GM23338 (cell line): ENCODE data around the gene OR4K5. TPM values are rescaled to one million over a fixed set of nuclear protein-coding genes. Genes with fewer than 3 reads are reported as not detected.

Experiments used
- ATAC-seq: fragments of 200-7000 bp; cut with Tn5 transposase; 3 replicates; pipeline ENCODE4 v1.9.1; 2020
- DNase-seq: peaks from one replicate; pipeline ENCODE4 v3.0.0-alpha.2; 2015; ENCODE audit warnings: low spot score
- H2AFZ ChIP-seq: fragments of 200-600 bp; sonication (generic); 2 replicates; pipeline ENCODE4 v1.8.0; 2016; ENCODE audit warnings: antibody characterized with exemption, mild to moderate bottlenecking, moderate library complexity
- H3F3A ChIP-seq: fragments of 200-600 bp; sonication (generic); replicated peaks from 2 replicates; pipeline ENCODE4 v1.8.0; 2017; ENCODE audit warnings: antibody characterized with exemption, mixed run types, low read depth
- H3K27ac ChIP-seq: fragments of 200-600 bp; sonication (generic); 2 replicates; pipeline ENCODE4 v1.6.1; 2016; ENCODE audit warnings: low read depth
- H3K27me3 ChIP-seq: fragments of 200-600 bp; sonication (generic); 2 replicates; pipeline ENCODE4 v1.8.0; 2016; ENCODE audit warnings: mild to moderate bottlenecking, mixed run types, moderate library complexity; ENCODE audit not compliant: insufficient read depth
- H3K36me3 ChIP-seq: fragments of 200-600 bp; sonication (generic); 2 replicates; pipeline ENCODE4 v1.8.0; 2016; ENCODE audit warnings: mild to moderate bottlenecking; ENCODE audit not compliant: insufficient read depth
- H3K4me1 ChIP-seq: fragments of 200-600 bp; sonication (generic); 2 replicates; pipeline ENCODE4 v1.8.0; 2016; ENCODE audit warnings: mild to moderate bottlenecking, moderate library complexity; ENCODE audit not compliant: insufficient read depth
- H3K4me2 ChIP-seq: fragments of 200-600 bp; sonication (generic); 2 replicates; pipeline ENCODE4 v1.7.1; 2017; ENCODE audit warnings: mixed run types
- H3K4me3 ChIP-seq: fragments of 200-600 bp; sonication (generic); 2 replicates; pipeline ENCODE4 v1.6.1; 2016; ENCODE audit warnings: mixed run types
- H3K79me2 ChIP-seq: fragments of 200-600 bp; sonication (generic); replicated peaks from 2 replicates; pipeline ENCODE4 v1.8.0; 2017; ENCODE audit warnings: mild to moderate bottlenecking; ENCODE audit not compliant: insufficient read depth
- H3K9me2 ChIP-seq: fragments of 200-600 bp; sonication (generic); 2 replicates; pipeline ENCODE4 v1.8.0; 2017; ENCODE audit not compliant: insufficient read depth
- H4K20me1 ChIP-seq: fragments of 200-600 bp; sonication (generic); replicated peaks from 2 replicates; pipeline ENCODE4 v1.8.0; 2017; ENCODE audit warnings: mild to moderate bottlenecking; ENCODE audit not compliant: insufficient read depth
- H3K27ac Mint-ChIP-seq: 2 replicates; pipeline ENCODE4 v1.8.0; 2020; ENCODE audit warnings: inconsistent platforms, mild to moderate bottlenecking, moderate library complexity, mixed read lengths
- H3K27me3 Mint-ChIP-seq: 3 replicates; pipeline ENCODE4 v1.8.0; 2022; ENCODE audit warnings: low read depth, mild to moderate bottlenecking, moderate library complexity, mixed read lengths, inconsistent platforms; ENCODE audit not compliant: insufficient read depth, poor library complexity
- H3K36me3 Mint-ChIP-seq: 3 replicates; pipeline ENCODE4 v1.8.0; 2021; ENCODE audit warnings: low read depth, mild to moderate bottlenecking, inconsistent platforms, moderate library complexity, mixed read lengths
- H3K4me1 Mint-ChIP-seq: 3 replicates; pipeline ENCODE4 v1.8.0; 2020; ENCODE audit warnings: mild to moderate bottlenecking, inconsistent platforms, mixed read lengths
- H3K4me3 Mint-ChIP-seq: 3 replicates; pipeline ENCODE4 v1.8.0; 2021; ENCODE audit warnings: moderate library complexity, mild to moderate bottlenecking, inconsistent platforms, mixed read lengths
- H3K9me3 Mint-ChIP-seq: 3 replicates; pipeline ENCODE4 v1.8.0; 2020; ENCODE audit warnings: moderate library complexity, mild to moderate bottlenecking, inconsistent platforms, mixed read lengths
- EZH2 ChIP-seq: fragments of 200-600 bp; sonication (generic); IDR thresholded peaks from one replicate; pipeline ENCODE4 v1.8.0; 2017; ENCODE audit warnings: antibody characterized with exemption, mild to moderate bottlenecking, low read depth; ENCODE audit not compliant: unreplicated experiment
- polyA plus RNA-seq: library from polyadenylated mRNA; unstranded; fragments of >200 nt; fragmentation: Nextera tagmentation; extraction: Ambion mirVana; gene quantifications from 2 replicates; pipeline ENCODE4 v1.2.1, GENCODE V29; 2016
- total RNA-seq: library from RNA; depleted of rRNA; stranded (reverse); fragments of >200 nt; shearing (Covaris generic); gene quantifications from 2 replicates; pipeline ENCODE4 v1.2.3, GENCODE V29; 2014
- TF ChIP-seq, protein P1 (sequence below): IDR thresholded peaks from one replicate; pipeline ENCODE4 v1.6.1; 2018; ENCODE audit warnings: antibody characterized with exemption; ENCODE audit not compliant: unreplicated experiment
- TF ChIP-seq, protein P2 (sequence below): fragments of 250-450 bp; sonication (Bioruptor Pico); IDR thresholded peaks from 2 replicates; pipeline ENCODE4 v1.5.0; 2020; ENCODE audit warnings: mild to moderate bottlenecking, moderate library complexity
- TF ChIP-seq, protein P3 (sequence below): IDR thresholded peaks from 2 replicates; pipeline ENCODE4 v1.6.1; 2016; ENCODE audit warnings: antibody characterized with exemption

Gene OR4K5
- total and polyA plus RNA-seq, 2 experiments from 2014 or later = not detected

DNA sequence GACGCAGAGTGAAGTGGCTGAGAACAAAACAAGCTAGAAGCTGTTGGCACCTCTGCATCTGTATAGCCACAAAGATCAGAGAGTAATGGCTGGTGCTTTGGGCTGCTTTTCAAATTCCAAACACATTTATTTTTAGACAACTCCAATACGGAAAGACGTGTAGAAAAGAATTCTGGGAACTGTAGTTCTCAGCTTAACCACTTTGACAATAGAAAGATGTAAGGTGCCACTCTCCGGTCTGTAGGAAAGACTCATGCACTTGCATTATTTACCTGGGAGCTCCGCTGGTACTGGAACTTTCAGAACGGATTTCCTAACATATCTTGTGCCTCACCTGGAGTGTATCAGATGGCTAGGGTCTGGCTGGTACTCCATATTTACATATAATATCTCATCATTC, 47.2 kb upstream of the OR4K5 start:
- no peak overlapping the region for H2AFZ ChIP-seq
- Mint-ChIP-seq H3K27ac (no peak overlapping the region), H3K4me1 (no peaks in the 10 kb centered on the region), H3K4me3 (no peak overlapping the region), H3K9me3 (no peaks in the 10 kb centered on the region; the same call in 2 of the 3 replicates), H3K27me3 (peaks cover 5% of the 10 kb centered on the region), H3K36me3 (peaks cover 16% of the 10 kb centered on the region; the same call in 2 of the 3 replicates)
- TF ChIP-seq, protein P1, sequence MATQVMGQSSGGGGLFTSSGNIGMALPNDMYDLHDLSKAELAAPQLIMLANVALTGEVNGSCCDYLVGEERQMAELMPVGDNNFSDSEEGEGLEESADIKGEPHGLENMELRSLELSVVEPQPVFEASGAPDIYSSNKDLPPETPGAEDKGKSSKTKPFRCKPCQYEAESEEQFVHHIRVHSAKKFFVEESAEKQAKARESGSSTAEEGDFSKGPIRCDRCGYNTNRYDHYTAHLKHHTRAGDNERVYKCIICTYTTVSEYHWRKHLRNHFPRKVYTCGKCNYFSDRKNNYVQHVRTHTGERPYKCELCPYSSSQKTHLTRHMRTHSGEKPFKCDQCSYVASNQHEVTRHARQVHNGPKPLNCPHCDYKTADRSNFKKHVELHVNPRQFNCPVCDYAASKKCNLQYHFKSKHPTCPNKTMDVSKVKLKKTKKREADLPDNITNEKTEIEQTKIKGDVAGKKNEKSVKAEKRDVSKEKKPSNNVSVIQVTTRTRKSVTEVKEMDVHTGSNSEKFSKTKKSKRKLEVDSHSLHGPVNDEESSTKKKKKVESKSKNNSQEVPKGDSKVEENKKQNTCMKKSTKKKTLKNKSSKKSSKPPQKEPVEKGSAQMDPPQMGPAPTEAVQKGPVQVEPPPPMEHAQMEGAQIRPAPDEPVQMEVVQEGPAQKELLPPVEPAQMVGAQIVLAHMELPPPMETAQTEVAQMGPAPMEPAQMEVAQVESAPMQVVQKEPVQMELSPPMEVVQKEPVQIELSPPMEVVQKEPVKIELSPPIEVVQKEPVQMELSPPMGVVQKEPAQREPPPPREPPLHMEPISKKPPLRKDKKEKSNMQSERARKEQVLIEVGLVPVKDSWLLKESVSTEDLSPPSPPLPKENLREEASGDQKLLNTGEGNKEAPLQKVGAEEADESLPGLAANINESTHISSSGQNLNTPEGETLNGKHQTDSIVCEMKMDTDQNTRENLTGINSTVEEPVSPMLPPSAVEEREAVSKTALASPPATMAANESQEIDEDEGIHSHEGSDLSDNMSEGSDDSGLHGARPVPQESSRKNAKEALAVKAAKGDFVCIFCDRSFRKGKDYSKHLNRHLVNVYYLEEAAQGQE = no peak
- TF ChIP-seq, protein P2, sequence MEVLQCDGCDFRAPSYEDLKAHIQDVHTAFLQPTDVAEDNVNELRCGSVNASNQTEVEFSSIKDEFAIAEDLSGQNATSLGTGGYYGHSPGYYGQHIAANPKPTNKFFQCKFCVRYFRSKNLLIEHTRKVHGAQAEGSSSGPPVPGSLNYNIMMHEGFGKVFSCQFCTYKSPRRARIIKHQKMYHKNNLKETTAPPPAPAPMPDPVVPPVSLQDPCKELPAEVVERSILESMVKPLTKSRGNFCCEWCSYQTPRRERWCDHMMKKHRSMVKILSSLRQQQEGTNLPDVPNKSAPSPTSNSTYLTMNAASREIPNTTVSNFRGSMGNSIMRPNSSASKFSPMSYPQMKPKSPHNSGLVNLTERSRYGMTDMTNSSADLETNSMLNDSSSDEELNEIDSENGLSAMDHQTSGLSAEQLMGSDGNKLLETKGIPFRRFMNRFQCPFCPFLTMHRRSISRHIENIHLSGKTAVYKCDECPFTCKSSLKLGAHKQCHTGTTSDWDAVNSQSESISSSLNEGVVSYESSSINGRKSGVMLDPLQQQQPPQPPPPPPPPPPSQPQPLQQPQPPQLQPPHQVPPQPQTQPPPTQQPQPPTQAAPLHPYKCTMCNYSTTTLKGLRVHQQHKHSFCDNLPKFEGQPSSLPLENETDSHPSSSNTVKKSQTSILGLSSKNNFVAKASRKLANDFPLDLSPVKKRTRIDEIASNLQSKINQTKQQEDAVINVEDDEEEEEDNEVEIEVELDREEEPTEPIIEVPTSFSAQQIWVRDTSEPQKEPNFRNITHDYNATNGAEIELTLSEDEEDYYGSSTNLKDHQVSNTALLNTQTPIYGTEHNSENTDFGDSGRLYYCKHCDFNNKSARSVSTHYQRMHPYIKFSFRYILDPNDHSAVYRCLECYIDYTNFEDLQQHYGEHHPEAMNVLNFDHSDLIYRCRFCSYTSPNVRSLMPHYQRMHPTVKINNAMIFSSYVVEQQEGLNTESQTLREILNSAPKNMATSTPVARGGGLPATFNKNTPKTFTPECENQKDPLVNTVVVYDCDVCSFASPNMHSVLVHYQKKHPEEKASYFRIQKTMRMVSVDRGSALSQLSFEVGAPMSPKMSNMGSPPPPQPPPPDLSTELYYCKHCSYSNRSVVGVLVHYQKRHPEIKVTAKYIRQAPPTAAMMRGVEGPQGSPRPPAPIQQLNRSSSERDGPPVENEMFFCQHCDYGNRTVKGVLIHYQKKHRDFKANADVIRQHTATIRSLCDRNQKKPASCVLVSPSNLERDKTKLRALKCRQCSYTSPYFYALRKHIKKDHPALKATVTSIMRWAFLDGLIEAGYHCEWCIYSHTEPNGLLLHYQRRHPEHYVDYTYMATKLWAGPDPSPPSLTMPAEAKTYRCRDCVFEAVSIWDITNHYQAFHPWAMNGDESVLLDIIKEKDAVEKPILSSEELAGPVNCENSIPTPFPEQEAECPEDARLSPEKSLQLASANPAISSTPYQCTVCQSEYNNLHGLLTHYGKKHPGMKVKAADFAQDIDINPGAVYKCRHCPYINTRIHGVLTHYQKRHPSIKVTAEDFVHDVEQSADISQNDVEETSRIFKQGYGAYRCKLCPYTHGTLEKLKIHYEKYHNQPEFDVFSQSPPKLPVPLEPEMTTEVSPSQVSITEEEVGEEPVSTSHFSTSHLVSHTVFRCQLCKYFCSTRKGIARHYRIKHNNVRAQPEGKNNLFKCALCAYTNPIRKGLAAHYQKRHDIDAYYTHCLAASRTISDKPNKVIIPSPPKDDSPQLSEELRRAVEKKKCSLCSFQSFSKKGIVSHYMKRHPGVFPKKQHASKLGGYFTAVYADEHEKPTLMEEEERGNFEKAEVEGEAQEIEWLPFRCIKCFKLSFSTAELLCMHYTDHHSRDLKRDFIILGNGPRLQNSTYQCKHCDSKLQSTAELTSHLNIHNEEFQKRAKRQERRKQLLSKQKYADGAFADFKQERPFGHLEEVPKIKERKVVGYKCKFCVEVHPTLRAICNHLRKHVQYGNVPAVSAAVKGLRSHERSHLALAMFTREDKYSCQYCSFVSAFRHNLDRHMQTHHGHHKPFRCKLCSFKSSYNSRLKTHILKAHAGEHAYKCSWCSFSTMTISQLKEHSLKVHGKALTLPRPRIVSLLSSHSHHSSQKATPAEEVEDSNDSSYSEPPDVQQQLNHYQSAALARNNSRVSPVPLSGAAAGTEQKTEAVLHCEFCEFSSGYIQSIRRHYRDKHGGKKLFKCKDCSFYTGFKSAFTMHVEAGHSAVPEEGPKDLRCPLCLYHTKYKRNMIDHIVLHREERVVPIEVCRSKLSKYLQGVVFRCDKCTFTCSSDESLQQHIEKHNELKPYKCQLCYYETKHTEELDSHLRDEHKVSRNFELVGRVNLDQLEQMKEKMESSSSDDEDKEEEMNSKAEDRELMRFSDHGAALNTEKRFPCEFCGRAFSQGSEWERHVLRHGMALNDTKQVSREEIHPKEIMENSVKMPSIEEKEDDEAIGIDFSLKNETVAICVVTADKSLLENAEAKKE = no peak
- TF ChIP-seq EZH2 = no peak
- TF ChIP-seq, protein P3, sequence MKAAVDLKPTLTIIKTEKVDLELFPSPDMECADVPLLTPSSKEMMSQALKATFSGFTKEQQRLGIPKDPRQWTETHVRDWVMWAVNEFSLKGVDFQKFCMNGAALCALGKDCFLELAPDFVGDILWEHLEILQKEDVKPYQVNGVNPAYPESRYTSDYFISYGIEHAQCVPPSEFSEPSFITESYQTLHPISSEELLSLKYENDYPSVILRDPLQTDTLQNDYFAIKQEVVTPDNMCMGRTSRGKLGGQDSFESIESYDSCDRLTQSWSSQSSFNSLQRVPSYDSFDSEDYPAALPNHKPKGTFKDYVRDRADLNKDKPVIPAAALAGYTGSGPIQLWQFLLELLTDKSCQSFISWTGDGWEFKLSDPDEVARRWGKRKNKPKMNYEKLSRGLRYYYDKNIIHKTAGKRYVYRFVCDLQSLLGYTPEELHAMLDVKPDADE = no peak
- no peaks in the 10 kb centered on the region for H3K27me3 ChIP-seq
- ATAC-seq (no peak), DNase-seq (no peak)
- no peak overlapping the region for H3K27ac ChIP-seq
- H3K79me2 ChIP-seq = no peaks in the 10 kb centered on the region
- no peak overlapping the region for H3K4me3 ChIP-seq
- no peaks in the 10 kb centered on the region for H4K20me1 ChIP-seq
- H3F3A ChIP-seq = no peaks in the 10 kb centered on the region
- H3K36me3 ChIP-seq = peaks cover 15% of the 10 kb centered on the region
- H3K4me1 ChIP-seq = no peaks in the 10 kb centered on the region
- no peaks in the 10 kb centered on the region for H3K9me2 ChIP-seq
- H3K4me2 ChIP-seq = no peak overlapping the region
